ENCODE measurements around the gene KCTD19. TPM values are rescaled to one million over a fixed set of nuclear protein-coding genes. Genes with fewer than 3 reads are reported as not detected.
A peak's percentile ranks its signal among the peaks of the same experiment; 100 is the strongest.

Gene KCTD19
- total RNA-seq, 2 experiments from 2014 or later: 1.8 to 2.0 TPM

GRCh38 chr16:67258161-67258835 is 68.2 kb downstream of the KCTD19 start:
- no peak for DNase-seq
- POLR2A ChIA-PET: no interaction called here
- Mint-ChIP-seq H3K4me1 (peaks cover 2% of the 10 kb centered on the region), H3K27me3 (no peaks in the 10 kb centered on the region), H3K36me3 (ENCODE audit: low read depth) (peaks cover 2% of the 10 kb centered on the region), H3K4me3 (no peak overlapping the region), H3K27ac (no peak overlapping the region), H3K9me3 (ENCODE audit: low read depth) (no peaks in the 10 kb centered on the region)
- intact Hi-C loops (cut with DNase I, micrococcal nuclease): no loop called here
- CTCF ChIA-PET: interaction anchor here (0.8 to 1.3 kb wide), 3 partner anchors 9 to 149 kb away, joined by 3 to 6 read pairs (median 3); partner anchors contain the start of gene SLC9A5
- ATAC-seq: no peak

- POLR2A ChIA-PET: no interaction called here
- Mint-ChIP-seq H3K36me3 (ENCODE audit: low read depth) (peaks cover 2% of the 10 kb centered on the region), H3K4me3 (no peak overlapping the region), H3K4me1 (peaks cover 2% of the 10 kb centered on the region), H3K9me3 (ENCODE audit: low read depth) (no peaks in the 10 kb centered on the region), H3K27me3 (no peaks in the 10 kb centered on the region), H3K27ac (no peak overlapping the region)
- ATAC-seq (no peak), DNase-seq (no peak)
- intact Hi-C loops (cut with DNase I, micrococcal nuclease): no loop called here
- CTCF ChIA-PET: interaction anchor here (0.8 to 1.3 kb wide), 2 partner anchors 144 to 150 kb away, joined by 3 to 6 read pairs; no protein-coding TSS in a partner anchor
Measured at GRCh38 chr16:67257486-67258160, 68.9 kb downstream of the KCTD19 start.

GRCh38 chr16:67256701-67257230 is 69.8 kb downstream of the KCTD19 start:
- Mint-ChIP-seq H3K4me3 (no peak overlapping the region), H3K4me1 (peaks cover 2% of the 10 kb centered on the region), H3K27me3 (no peaks in the 10 kb centered on the region), H3K27ac (no peak overlapping the region), H3K36me3 (ENCODE audit: low read depth) (peaks cover 2% of the 10 kb centered on the region), H3K9me3 (ENCODE audit: low read depth) (no peaks in the 10 kb centered on the region)
- ChIA-PET POLR2A (interaction anchor here (0.6 kb wide), 1 partner anchor 160 kb away, joined by 3 read pairs; the partner anchor contains the start of gene ZDHHC1), CTCF (no interaction called here)
- intact Hi-C loops (cut with DNase I, micrococcal nuclease): no loop called here
- ATAC-seq (no peak), DNase-seq (no peak)

- ATAC-seq (no peak), DNase-seq (no peak)
- H3K27me3 Mint-ChIP-seq: no peaks in the 10 kb centered on the region
- H3K36me3 Mint-ChIP-seq (ENCODE audit: low read depth): peaks cover 2% of the 10 kb centered on the region
- intact Hi-C loops (cut with DNase I, micrococcal nuclease): no loop called here
- H3K27ac Mint-ChIP-seq: no peak overlapping the region
- H3K4me3 Mint-ChIP-seq: no peak overlapping the region
- H3K9me3 Mint-ChIP-seq (ENCODE audit: low read depth): no peaks in the 10 kb centered on the region
- POLR2A ChIA-PET: no interaction called here
- H3K4me1 Mint-ChIP-seq: no peaks in the 10 kb centered on the region
- CTCF ChIA-PET: interaction anchor here (0.5 to 0.7 kb wide), 2 partner anchors 192 to 1964 kb away, joined by 3 read pairs; no protein-coding TSS in a partner anchor
Measured at GRCh38 chr16:67255553-67256221, 70.9 kb downstream of the KCTD19 start.

GRCh38 chr16:67254801-67255552 is 71.6 kb downstream of the KCTD19 start:
- ChIA-PET CTCF (interaction anchor here (0.5 kb wide), 1 partner anchor 1965 kb away, joined by 3 read pairs; no protein-coding TSS in a partner anchor), POLR2A (no interaction called here)
- peaks cover 5% of the 10 kb centered on the region for H3K4me1 Mint-ChIP-seq
- no peaks in the 10 kb centered on the region for H3K9me3 Mint-ChIP-seq (ENCODE audit: low read depth)
- H3K27ac Mint-ChIP-seq: no peak overlapping the region
- ATAC-seq (no peak), DNase-seq (no peak)
- H3K27me3 Mint-ChIP-seq: peaks cover 4% of the 10 kb centered on the region
- no peak overlapping the region for H3K4me3 Mint-ChIP-seq
- intact Hi-C loops (cut with DNase I, micrococcal nuclease): no loop called here
- peaks cover 2% of the 10 kb centered on the region for H3K36me3 Mint-ChIP-seq (ENCODE audit: low read depth)

- peaks cover 11% of the 10 kb centered on the region for H3K27me3 Mint-ChIP-seq
- H3K4me3 Mint-ChIP-seq: no peak overlapping the region
- ChIA-PET CTCF (interaction anchor here (0.7 kb wide), 2 partner anchors 48 to 966 kb away, joined by 3 to 5 read pairs; no protein-coding TSS in a partner anchor), POLR2A (interaction anchor here (0.8 to 1.0 kb wide), 2 partner anchors 8 to 9 kb away, joined by 3 read pairs; no protein-coding TSS in a partner anchor)
- H3K4me1 Mint-ChIP-seq: peaks cover 19% of the 10 kb centered on the region
- no peaks in the 10 kb centered on the region for H3K36me3 Mint-ChIP-seq (ENCODE audit: low read depth)
- DNase-seq (no peak), ATAC-seq (no peak)
- no peak overlapping the region for H3K27ac Mint-ChIP-seq
- H3K9me3 Mint-ChIP-seq (ENCODE audit: low read depth): no peaks in the 10 kb centered on the region
- intact Hi-C loops (cut with DNase I, micrococcal nuclease): no loop called here
Measured at GRCh38 chr16:67252609-67253497, 73.7 kb downstream of the KCTD19 start.

- H3K9me3 Mint-ChIP-seq (ENCODE audit: low read depth): no peaks in the 10 kb centered on the region
- intact Hi-C loops (cut with DNase I, micrococcal nuclease): no loop called here
- no peak for ATAC-seq
- peaks cover 32% of the 10 kb centered on the region for H3K4me1 Mint-ChIP-seq
- no peak overlapping the region for H3K27ac Mint-ChIP-seq
- peaks cover 3% of the 10 kb centered on the region for H3K36me3 Mint-ChIP-seq (ENCODE audit: low read depth)
- ChIA-PET POLR2A (no interaction called here), CTCF (interaction anchor here (0.6 kb wide), 1 partner anchor 101 kb away, joined by 3 read pairs; no protein-coding TSS in a partner anchor)
- peak overlapping the region; percentile 87 for H3K4me3 Mint-ChIP-seq
- H3K27me3 Mint-ChIP-seq: peaks cover 11% of the 10 kb centered on the region
- DNase-seq: no peak
Measured at GRCh38 chr16:67250045-67250327, 76.6 kb downstream of the KCTD19 start.

- Mint-ChIP-seq H3K27ac (peak overlapping the region; percentile 75), H3K9me3 (ENCODE audit: low read depth) (no peaks in the 10 kb centered on the region), H3K4me1 (peaks cover 38% of the 10 kb centered on the region), H3K4me3 (peak overlapping the region; percentile 87), H3K27me3 (peaks cover 11% of the 10 kb centered on the region), H3K36me3 (ENCODE audit: low read depth) (peaks cover 4% of the 10 kb centered on the region)
- ATAC-seq (no peak), DNase-seq (peak; percentile 36)
- intact Hi-C loops (cut with DNase I, micrococcal nuclease): loop anchor here (5.0 to 10.0 kb wide), 3 partner anchors 413 to 688 kb away; partner anchors contain the start of genes ACD (in 1 of the 2), DYNC1LI2 (in 1 of the 2), PARD6A (in 1 of the 2) and PSMB10 (in 1 of the 2)
- CTCF ChIA-PET: interaction anchor here (0.6 to 1.0 kb wide), 4 partner anchors 9 to 231 kb away, joined by 3 read pairs; no protein-coding TSS in a partner anchor
- POLR2A ChIA-PET: interaction anchor here (0.7 kb wide), 1 partner anchor 25 kb away, joined by 3 read pairs; no protein-coding TSS in a partner anchor
Measured at GRCh38 chr16:67249178-67250044, 77.1 kb downstream of the KCTD19 start.

GRCh38 chr16:67248401-67249177 is 78.0 kb downstream of the KCTD19 start, which contains the start of gene SLC9A5:
TSS of gene SLC9A5 (plus strand) at chr16:67248979. CDS start at chr16:67249015, 36 bp downstream.
- Mint-ChIP-seq H3K27ac (peak within 1 kb of the TSS; percentile 79), H3K9me3 (ENCODE audit: low read depth) (no peaks in the 10 kb centered on the region), H3K4me3 (peak within 1 kb of the TSS; percentile 87), H3K36me3 (ENCODE audit: low read depth) (peaks cover 4% of the 10 kb centered on the region), H3K4me1 (peaks cover 46% of the 10 kb centered on the region), H3K27me3 (peaks cover 11% of the 10 kb centered on the region)
- POLR2A ChIA-PET: interaction anchor here (0.6 to 2.1 kb wide), 3 partner anchors 16 to 25 kb away, joined by 3 to 9 read pairs (median 3); partner anchors contain the start of gene TMEM208
- DNase-seq (peak; percentile 56), ATAC-seq (no peak)
- intact Hi-C loops (cut with DNase I, micrococcal nuclease): loop anchor here (5.0 to 10.0 kb wide), 3 partner anchors 414 to 689 kb away; partner anchors contain the start of genes ACD (in 1 of the 2), DYNC1LI2 (in 1 of the 2), PARD6A (in 1 of the 2) and PSMB10 (in 1 of the 2)
- CTCF ChIA-PET: interaction anchor here (0.6 to 1.4 kb wide), 10 partner anchors 8 to 230 kb away, joined by 3 to 5 read pairs (median 3); partner anchors contain the start of gene HSD11B2
